Activated CD4-positive, alpha-beta T cell treated with anti-CD3 and anti-CD28 coated beads, Interleukin-2, amount 50 U/mL, for 4 hours (primary cell): ENCODE results near the gene MAGED2.
"Not testable (repeated sequence)": the region's sequence is repeated elsewhere in the genome, so short reads cannot be mapped to it uniquely, and the experiment has no call there.

ENCODE experiments used
- DNase-seq, 2 experiments: peaks; one replicate each; pipeline ENCODE4 v3.0.0-alpha.2; 2020

MAGED2 gene, protein sequence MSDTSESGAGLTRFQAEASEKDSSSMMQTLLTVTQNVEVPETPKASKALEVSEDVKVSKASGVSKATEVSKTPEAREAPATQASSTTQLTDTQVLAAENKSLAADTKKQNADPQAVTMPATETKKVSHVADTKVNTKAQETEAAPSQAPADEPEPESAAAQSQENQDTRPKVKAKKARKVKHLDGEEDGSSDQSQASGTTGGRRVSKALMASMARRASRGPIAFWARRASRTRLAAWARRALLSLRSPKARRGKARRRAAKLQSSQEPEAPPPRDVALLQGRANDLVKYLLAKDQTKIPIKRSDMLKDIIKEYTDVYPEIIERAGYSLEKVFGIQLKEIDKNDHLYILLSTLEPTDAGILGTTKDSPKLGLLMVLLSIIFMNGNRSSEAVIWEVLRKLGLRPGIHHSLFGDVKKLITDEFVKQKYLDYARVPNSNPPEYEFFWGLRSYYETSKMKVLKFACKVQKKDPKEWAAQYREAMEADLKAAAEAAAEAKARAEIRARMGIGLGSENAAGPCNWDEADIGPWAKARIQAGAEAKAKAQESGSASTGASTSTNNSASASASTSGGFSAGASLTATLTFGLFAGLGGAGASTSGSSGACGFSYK

DNA sequence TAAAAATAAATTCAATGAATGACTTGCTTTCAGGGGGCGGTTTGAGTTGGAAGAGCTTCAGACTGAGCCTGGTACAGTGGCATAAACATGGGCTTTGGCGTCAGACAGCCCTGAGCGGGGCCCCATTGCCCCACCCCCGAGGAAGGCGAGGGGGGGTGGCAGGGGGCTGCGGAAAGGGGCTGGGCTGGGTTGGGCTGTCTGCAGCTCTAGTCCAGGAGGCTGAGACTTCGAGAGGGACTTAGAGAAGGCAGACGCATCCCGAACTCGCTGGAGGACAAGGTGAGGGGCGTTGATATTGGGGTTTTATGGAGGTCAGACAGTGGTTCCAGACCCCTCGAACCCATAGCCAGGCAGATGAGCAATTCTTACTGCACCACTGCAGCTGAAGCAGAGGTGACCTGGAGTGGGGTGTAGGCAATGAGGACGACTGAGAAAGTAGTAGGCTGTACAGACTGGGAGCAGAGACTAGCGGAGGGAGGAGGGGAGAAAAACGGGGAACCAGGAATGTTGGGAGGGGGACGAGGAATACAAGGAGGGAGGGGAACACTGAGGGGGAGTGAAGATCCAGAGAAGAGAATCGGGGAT, at the start of gene MAGED2:
Gene MAGED2, plus strand, starts transcription at position 222 of the 585 bp plus-strand sequence. CDS start 1,587 bp downstream, outside the sequence.
- peak; percentile 18 to 27 for DNase-seq

DNA sequence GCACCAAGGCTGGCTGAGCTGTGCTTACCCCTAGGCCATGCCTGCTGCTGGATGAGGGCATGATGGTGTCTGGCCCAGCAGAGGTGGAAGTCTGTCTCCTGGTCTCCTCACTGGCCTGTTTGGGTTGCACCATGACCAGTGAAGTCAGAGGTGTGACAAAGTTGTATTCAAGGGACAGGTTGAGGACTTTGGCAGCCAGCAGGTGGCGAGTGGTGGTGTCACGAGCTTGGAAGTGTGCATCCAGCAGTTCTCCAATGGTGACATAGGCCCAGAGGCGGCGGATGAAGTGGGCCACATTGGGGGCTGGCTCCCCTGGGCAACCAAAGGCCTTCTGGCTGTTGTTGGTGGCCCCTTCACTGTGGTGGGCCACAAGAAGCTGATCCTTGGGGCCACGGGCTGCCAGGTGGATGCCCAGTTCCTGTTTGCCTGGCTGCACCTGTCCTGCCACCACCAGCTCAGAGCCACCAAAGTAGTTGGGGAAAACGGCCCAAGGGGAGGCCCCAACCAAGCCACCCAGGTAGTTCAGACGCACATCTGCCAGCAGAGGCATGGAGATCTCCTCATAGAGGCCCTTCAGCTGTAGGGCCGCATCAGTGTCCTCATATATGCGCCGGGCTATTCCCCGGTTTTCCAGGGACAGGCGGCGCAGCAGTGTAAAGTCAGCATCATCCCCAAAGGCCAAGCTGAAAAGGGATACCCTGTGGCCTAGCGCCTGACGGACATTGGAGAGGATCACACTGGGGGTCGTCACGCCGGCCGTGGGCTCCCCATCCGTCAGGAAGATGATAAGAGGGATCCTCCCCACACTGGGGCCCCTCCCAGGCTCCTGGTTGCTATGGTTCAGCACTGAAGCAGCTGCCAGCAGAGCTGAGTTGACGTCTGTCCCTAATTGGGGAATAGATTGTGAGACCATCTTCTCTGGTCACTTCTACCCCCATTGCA, 49.2 kb upstream of the MAGED2 start:
- no peak for DNase-seq

DNA sequence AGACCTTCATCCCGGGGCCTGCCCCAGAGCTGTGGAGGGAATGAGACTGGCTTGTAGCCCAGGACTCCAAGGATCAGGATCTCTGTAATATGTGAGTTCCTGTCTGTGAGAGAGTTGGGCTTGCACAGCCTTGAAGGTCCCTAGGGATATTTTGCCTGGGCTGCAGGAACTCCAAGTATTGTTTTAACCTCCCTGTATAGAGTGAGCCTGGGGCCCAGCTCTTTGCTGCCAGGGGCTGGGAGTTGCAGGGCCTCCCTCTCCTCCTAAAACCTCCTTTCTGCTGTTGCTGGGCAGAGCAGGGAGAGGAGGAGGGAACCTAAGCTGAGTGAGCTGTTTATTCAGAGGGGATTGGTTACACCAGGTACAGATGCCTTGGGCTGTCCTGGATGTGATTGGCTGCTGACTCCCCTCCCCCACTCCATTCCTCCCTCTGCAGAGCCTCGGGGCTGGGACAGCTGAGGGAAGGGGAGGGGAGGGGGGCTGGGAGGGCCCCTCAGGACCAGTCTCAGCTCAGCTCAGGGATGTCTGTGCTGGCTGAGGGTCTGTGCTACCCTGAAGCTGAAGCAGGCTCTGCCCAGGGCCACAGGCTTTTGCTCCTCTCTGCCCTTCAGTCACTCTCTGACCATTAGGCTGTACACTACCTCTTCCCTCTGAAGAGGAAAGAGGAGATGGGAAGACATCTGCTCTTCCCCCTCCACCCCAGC, 33.0 kb upstream of the MAGED2 start:
- DNase-seq: not testable (repeated sequence)

DNA sequence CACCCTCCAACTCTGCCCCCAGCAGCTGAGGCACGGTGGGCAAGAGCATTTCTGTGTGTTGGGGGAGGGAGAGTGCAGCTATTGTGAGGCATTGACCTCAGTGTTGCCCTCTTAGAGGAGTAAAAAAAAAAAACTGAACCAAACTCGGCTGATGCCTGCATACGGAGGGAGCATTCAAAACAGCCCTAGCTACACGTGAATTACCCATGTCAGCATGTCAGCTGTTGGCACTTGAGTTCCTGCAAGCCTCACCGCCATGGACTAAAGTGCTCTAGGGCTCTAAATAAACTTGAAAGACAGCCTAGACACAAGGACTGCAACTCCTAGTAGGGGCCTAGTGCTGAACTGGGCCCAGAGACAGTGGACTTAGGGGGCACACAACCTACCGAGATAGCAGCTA, 31.5 kb upstream of the MAGED2 start:
- no peak for DNase-seq

DNA sequence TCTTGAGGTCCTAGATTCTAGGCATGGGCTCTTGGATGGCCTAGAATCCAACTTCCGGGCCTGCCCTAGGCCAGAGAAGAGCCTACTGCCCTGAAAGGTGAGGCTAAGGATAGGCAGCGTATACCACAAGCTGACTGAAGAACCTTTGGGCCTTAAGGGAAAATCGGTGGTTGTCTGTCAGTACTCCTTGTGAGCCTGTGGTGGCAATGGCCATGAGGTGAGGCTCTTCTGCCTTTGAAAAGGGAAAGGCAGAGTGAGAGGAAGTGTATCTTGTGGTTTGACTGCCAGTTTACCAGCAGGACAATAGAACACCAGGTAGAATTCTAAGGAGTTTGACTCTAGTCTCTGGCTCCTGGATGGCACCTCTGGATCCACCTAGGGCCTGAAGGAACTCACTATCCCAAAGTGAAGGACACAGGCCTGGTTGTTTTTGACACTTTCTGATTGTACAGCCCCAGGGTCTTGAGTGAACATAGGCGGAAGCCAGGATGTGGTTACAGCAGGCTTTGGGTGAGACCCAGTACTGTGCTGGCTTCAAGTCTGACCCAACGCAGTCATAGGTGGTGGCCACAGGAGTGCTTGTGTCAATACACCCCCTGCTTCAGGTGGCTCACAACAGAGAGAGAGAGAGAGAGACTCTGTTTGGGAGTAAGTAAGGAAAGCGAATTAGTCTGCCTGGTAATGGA, 30.4 kb upstream of the MAGED2 start:
- DNase-seq: no peak

DNA sequence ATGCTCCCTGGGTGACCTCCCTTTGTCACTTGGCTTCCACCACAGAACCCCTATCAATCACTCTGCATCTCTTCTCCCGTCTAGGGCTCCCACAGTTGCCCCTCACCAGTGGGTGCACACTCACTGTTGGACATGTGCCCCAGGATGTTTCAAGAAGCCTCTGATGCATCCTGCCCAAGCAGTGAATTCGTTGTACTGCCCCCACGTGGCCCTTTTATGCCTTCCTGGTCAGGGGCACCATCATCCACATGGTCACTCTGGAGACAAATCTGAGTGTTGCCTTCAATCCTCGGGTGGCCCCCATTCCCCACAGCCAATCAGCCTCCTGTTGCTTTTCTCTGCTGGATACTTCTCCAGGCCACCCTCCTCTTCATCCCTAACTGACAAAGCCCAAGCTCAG, 21.6 kb upstream of the MAGED2 start:
- DNase-seq: no peak

DNA sequence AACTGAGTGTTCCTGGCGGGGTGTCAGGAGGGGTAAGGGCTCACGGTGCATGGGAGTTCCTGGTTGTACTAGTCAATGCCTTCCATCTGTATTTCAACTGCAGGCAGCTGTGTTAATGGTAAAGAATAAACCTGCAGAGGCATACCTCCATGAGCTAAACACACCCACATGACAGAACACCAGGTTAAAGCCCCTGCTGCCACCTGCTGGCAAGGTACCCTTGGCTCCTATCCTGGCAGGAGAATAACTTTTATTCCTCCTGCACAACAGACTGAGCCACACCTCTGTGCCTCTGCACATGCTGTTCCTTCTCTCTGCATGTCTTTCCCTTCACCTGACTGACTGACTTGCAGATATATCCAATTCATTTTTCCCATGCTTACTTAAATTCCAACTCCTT, 20.6 kb upstream of the MAGED2 start:
- peak; percentile 29 to 35 for DNase-seq

DNA sequence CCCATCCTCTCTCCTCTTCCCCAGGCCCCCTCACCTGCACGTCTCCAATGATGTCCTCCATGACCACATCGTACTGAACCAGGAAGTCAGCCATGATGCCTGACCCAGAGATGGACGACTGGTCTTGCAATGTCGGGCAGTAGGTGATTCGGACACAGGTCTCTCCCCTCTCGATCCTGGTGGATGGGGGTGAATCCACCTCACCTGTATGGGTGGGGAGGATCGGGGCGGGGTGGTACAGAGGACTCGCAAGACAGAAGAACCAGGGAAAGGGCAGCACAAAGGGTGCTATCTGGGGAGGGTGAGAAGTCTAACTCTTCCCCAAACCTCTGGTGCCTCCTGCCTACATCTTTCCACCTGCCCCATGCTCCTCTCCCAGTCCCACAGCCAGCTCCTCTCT, 19.1 kb upstream of the MAGED2 start:
- no peak for DNase-seq

DNA sequence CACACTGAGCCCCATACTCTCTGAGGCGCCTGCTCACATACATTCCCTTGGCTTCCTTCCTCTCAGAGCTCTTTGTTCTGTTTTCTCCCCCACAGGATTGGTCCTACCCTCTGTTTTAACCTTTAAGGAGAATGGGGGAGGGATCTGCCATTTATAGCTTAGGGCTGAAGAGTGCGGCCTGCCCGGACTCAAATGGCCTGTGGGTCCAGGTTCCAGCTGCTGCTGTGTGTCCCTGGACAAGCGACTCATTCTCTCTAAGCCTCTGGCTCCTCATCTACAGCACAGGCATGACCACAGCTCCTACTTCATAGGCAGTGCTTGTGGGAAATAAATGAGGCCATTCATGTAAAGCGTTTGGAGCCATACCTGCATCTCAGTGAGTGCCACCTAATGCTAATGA, 18.1 kb upstream of the MAGED2 start:
- not testable (repeated sequence) for DNase-seq

DNA sequence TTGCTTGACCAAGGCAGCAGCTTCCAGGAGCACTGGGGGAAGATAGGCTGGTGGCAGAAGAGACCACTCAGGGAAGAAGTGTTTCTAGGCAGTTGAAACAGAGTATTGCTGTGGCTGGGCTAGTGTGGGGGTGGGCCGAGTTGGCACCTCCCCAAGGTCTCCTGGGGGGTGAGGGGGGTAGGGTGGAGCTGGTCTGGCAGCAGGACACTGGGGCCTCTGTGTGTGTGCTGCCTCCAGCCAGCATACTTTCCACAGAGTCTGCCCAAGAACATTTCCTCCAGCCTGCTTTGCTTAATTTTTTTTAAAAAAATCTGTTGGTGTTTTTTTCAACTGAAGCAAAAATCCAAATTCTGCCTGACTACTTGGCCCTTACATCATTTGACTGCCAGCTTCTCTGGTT, 13.5 kb upstream of the MAGED2 start:
- no peak for DNase-seq

DNA sequence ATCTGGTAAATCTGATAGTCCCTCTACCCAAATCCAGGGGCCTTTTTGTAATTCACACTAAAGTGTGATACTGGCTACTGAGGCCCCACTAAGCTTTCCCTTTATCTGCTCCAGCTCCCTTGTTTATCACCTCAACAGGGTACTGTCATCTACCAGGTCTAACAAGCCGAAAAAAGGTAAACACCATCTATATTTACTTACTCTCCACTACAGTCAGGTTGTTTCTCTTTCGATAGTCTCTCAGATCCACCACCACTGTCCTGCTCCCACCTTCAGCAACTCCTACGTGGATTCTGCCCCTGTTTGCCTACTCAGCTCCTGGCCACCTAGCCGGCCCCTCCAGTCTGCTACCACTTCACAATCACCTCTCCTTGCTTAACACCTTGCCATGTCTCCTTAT, 12.8 kb upstream of the MAGED2 start:
- no peak for DNase-seq

DNA sequence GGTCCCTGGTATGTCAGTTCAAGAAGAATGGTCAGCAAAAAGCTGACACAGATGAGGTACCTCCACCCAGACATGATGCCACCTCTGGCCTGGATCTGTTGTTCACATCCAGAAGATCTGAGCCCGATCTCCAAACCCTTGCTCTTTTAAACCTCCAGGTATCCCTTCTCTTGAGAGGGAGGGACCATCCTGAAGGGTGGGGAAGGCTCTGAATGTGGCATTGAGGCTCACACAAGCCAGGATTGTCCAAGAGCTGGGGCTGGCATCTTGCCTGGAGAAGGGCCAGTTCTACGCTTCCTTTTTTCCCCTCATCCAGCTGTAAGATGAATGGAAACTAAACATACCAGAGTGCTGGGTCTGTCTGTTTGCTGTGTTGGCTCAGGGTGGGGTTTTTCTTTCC, 9.4 kb upstream of the MAGED2 start, which contains the start of gene ITIH6:
Gene ITIH6, minus strand, starts transcription at position 119 of the 400 bp plus-strand sequence. Its CDS starts 45 bp downstream, at position 74.
- DNase-seq: no peak

DNA sequence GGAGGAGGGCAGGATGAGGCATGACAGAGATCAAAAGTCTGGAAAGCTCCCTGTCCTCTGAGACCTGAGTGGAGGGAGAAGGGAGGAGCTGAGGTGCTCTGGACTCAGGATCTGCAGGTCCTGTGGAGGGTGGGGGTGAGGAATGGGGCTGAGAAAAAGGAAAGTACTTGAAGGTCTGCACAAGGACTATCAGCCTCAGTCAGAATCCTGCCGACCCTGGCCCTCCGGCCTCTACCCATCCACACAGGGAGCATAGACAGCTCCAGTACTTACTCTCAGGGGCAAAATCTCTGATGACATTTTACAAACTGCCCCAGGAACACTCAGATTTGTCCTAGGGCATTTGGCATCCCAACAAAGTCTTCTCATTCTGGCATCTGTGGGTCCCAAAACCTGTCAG, 8.5 kb upstream of the MAGED2 start:
- DNase-seq: no peak

DNA sequence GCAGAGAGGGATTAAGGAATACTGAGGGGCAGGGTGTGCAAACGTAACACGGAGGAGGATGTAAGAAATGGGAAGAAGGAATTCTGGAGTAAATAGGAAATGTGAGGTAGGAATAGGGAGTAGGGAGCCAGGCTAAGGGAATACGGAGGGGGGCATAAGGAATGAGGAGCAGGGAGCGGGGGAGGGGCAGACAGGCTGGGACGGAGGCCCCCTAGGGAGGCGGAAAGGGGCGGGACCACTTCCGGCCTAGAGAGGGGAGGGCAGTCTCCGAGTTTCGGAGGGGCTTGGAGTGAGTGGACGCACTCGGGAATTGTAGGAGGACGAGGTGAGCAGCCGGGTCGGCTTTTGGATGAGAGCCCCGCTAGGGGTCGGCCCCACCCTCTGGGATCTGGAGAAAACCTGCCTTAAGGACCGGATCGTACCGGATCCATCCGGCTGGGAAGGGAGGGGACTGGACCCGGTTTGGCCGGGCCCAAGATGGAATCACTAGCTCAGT, 612 bp downstream of the MAGED2 start:
- DNase-seq: peak in 1 of 2 experiments; percentile 4

DNA sequence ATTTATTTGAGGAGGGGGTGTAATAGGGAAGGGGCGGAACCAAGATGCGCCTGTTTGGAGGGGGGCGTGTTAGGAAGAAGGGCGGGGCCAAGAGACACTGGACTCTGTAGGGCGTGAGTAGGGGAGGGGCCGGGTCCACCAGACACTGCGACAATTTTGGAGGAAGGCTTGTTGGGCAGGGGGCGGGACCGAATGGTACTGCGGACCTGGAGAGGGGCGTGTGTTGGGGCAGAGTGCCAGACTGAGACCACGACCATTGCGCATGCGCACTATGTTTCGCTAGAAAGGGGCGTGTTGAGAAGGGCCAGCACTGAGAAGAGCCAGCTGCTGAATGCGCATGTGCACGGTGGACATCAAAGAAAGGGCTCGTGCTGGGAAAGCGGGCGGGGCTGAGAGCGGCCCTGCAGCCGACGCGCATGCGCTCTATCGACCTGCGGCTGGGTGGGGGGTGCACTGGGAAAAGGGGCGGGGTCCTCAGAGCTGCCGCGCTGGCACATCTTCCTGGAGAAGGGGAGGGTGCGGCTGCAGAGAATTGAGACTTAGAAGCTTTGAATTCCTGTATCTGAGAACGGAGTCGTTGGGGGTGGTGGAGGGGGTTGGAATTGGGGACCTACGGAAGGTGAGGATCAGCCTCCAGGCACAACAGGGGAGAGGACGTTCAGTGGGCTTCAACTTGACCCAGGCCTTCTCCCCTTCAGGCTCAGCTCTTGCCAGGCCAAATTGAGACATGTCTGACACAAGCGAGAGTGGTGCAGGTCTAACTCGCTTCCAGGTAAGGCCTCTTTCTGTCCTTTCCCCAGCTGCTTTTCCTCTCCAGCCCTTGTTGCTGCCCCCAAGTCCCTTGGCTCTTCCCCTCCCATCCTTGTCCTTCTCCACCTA, 1.3 kb downstream of the MAGED2 start:
- peak; percentile 76 to 84 for DNase-seq

DNA sequence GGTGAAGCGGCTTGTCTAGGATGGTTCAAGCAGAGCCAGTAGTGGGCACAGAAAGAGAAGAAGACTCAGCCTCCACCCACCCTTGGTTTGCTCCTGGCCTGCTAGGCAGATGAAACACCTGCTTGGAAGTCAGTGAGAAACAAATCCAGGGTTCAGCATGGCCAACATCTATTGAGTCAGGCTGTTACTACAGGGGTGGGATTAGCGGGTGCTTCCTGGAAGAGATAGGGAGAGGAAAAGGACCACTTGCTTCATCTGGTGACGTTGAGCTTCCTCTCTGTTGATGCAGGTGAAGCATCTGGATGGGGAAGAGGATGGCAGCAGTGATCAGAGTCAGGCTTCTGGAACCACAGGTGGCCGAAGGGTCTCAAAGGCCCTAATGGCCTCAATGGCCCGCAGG, 3.0 kb downstream of the MAGED2 start:
- DNase-seq: no peak

DNA sequence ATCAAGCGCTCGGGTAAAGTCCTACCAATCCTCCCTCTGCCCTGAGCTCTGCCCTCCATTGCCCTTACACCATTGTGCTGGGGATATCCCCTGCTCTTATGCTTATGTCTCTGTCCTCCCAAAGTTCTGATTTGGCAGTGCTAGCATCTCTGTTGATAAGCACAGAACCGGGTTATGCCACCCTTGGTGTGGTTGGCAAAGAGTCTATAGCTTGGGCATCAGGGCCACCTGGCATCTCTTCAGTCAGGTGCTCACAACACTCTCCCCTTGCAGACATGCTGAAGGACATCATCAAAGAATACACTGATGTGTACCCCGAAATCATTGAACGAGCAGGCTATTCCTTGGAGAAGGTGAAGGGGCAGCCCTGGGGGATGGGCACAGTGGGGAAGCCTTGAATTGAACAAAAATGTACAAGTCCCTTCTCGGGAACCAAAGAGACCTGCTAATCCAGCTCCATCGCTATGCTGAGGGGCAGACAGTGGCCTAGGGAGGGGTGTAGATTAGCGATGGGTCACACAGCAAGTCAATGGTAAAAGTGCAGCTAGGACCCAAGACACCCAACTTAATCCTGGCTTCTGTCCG, 3.8 kb downstream of the MAGED2 start:
- no peak for DNase-seq

DNA sequence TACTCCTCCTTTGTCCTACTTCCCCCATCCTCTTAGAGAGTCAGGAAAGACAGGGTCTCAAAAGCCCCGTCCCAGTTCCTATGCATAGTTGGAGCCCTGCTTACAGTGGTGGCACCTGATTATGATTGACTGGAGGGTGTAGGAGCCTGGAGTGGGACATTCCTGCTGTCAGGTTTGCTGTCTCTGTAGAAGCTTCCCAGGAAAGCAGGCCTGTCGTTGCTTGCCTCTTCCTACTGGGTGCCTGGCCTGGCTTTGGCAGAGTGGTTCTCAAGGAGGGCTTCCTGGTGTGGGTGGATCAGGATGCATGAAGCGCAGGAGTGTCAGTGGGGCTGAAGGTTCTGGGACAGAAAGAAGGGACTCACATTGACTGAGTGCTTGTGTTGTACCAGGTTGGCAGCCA, 4.8 kb downstream of the MAGED2 start:
- DNase-seq: no peak

DNA sequence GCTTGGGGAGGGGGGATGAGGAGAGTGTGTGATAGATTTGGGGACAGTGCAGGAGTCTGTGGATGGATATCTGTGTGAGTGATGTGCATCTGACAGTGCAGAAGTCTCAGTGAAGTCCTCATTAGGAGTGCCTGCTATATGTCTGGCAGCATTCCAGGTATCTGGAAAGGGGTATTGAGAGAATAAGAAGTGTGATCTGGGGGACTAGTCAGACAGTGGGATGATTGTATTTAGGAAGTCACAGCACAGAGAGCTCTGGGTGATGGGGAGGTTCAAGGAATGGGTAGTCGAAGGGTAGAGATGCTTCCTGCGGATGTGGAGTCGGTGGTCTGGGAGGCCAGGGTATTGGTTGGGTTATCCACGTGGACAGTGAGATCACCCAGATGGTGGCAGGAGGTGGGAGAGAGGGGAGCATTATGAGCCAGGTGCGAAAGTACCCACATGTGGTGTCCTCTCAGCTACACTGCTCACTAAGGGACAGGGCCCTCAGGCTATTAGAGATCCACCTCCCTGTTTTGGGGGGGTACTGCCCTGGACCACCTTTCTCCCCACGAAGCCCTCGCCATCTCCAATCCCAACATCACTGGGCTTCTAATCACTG, 9.8 kb downstream of the MAGED2 start:
- DNase-seq: no peak

DNA sequence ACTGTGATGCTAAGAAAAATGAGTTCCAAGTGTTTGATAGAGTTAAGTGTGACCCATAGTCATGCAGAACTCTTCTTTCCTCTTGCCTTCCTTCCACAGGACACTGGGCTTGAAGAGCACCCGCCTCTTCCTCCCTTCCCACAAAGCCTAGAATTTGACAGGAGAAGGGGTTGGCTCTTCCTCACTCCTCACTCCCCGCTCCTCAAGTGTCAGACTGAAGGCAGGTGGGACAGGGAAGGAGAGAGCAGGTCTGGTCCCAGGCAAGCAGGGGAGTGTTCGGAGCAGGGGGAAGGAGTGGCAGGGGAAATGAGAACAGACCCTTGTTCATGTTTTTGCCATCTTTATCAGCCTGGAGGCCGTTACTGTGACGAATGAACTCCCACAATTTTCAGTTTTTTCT, 10.7 kb downstream of the MAGED2 start:
- DNase-seq: no peak
